NCI-H69 (cell line): Measurements from ENCODE around the gene CDCP2.
"Not testable (repeated sequence)": the region's sequence is repeated elsewhere in the genome, so short reads cannot be mapped to it uniquely, and the experiment has no call there.

Experiments used
- DNase-seq: peaks from one replicate; lab custom pipeline; 2025; lab: John Stamatoyannopoulos, UW

Gene CDCP2

DNA sequence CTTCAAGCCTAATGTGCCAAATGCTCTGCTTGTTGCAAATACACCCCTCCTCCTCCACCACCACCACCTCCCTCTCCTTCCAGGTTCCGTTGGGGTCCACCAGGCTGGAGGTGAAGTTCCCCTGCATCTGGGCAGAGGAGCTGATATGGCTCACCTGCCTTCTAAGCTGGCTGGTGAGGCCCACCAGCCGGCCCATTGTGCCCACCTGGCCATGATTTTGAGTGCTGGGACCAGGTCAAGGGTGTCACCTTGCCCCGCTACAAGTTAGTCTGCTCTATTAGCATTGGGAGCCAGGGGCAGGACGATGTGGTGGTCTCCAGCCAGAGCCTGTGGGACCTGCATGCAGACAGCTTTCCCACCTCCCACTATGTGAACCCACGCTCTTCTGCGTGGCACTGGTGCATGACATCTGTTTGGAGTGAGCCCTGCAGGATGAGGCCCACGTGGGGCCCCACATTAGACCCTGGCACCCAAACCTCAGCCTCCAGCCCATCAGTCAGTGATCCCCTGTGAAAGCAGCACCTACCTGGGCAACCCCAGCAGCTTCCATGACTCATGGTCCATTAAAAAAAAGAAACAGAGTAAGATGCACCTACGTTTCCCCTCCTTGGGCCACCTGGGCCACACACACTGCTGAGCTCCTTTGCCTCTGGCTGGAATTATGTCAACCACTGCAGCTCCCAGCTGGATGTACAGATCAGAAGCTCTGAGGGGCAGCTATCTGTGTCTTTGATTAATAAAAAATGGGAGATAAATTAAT, 15.6 kb upstream of the CDCP2 start:
- DNase-seq, result no peak

DNA sequence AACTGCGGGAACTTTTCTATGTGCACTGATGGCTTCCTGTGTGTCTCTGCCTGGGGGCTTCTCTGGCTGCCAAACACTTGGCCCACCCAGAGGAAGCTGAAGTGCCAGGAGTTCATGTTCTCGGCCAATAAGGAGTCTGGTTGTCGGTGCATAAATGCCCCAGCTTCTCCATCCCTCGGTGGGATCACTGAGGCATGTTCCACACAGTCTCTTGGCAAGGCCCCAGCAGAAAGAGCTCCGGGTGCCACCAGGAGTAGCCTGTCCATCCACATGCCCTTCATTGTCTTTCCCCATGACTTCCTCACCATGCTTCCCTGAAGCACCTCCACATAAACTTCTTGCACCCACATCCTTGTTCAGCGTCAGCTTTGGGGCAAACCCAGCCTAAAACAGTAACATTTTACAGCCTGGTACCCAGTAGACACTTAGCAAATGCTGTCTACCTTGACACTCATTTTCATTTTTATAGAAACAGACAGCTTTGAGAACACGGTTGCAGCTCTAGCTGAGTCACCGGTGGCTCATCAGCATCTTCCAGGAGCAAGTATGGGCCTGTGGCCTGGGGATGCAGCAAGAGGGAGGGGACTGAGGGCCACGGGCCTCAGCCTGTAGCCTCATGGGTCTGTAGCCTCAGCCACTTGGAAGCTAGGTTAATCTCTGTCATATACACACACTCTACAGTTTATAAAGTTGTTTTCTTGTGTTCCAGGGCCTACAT, 14.8 kb upstream of the CDCP2 start:
- no peak for DNase-seq

DNA sequence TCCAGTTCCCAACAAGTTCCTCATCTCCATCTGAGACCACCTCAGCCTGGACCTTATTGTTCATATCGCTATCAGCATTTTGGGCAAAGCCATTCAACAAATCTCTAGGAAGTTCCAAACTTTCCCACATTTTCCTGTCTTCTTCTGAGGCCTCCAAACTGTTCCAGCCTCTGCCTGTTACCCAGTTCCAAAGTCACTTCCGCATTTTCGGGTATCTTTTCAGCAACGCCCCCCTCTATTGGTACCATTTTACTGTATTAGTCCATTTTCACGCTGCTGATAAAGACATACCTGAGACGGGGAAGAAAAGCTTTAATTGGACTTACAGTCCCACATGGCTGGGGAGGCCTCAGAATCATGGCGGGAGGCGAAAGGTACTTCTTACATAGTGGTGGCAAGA, 13.6 kb upstream of the CDCP2 start:
- DNase-seq, result not testable (repeated sequence)

DNA sequence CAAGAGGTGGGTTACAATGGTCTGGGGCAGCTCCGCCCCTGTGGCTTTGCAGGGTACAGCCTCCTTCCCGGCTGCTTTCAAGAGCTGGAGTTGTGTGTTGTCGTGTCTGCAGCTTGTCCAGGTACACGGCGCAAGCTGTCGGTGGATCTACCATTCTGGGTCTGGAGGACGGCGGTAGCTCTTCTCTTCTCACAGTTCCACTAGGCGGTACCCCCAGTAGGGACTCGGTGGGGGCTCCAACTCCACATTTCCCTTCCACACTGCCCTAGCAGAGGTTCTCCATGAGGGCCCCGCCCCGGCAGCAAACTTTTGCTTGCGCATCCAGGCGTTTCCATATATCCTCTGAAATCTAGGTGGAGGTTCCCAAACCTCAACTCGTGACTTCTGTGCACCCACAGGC, 12.3 kb upstream of the CDCP2 start:
- DNase-seq, result no peak

DNA sequence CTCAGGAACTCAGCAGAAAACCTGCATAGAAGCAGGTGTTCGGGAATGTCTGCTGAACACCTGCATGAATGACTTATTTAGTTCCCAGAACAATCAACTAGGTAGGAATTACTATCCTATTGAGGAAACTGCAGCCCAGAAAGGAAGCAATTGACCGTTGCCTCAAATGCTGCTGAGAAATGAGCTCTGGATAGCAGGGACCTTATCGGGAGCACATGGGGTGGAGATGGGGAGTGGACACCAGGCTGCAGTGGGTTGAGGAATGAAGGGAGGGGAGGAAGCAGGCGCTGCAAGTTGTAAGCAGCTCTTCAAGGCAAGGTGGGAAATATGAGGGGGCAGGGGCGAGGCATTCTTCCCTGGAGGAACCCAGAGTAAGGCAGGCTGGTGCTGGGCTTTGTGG, 10.8 kb upstream of the CDCP2 start:
- DNase-seq, result no peak

DNA sequence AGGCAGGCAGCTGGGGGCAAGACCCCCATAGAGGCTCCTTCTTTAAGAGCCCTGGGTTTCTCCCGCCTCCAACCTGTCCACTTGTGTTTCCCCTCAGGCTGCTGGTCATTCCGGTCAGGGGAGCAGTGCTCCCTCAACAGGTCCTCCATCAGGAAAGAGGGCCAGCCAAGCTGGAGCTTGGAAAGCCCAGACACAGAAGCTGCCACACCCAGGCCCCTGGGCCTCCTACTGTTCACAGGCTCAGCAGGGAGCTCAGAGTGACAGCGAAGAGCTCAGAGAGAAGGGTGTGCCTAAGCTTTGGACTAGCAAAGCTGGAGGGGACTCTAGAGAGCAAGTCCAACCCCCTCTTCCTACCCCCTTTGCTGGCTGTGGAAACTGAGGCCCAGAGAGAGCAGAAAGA, 10.3 kb upstream of the CDCP2 start:
- DNase-seq, result peak; percentile 35

DNA sequence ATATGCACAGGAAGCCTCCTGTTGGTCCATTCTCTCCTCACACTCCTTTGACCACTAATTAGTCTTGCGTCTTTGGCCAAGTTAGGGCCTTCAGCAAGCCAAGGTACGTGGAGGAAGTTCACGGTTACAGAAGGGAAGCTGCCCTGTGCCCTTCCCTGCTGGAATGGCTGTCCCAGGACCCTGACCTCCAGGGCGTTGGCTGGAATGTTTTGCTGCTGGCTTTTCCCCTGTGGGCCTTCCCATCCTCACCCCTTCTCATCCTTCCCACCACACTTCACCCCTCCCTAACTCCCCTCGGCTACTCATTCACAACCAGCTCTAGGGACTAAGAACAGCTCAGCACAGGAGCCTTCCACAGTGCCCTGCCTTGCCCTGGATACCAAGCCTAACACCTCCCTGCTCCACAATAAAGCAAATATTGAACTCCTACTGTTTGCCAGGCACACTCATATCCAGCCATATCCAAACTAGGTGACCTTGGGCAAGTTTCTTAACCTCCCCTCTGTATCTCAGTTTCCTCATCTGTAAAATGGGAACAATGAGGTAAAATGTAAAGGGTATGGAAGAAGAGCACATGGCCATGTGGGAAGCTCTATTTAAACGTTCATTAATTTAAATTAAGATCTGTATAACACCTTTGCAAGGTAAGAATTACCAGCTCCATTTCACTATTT, 8.8 kb upstream of the CDCP2 start:
- DNase-seq, result no peak

DNA sequence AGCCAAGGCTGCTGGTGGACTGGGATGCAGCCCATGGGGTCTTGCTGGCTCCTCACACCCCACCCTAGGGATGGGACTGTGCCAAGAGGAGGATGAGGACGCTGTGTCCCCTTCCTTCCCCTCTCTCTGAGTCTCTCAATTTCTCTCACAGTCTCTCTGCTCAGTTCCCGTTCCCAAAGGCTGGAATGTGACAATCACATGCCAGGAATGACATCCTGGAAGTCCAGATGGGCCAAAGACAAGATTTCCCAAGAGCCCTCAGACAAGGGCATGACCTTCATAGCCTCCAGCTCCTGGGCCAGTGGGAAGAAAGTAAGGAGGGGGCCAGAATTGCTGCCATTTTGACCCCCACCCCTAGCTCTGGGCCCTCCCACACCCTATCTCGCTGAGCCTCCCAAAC, 7.6 kb upstream of the CDCP2 start:
- DNase-seq, result no peak

DNA sequence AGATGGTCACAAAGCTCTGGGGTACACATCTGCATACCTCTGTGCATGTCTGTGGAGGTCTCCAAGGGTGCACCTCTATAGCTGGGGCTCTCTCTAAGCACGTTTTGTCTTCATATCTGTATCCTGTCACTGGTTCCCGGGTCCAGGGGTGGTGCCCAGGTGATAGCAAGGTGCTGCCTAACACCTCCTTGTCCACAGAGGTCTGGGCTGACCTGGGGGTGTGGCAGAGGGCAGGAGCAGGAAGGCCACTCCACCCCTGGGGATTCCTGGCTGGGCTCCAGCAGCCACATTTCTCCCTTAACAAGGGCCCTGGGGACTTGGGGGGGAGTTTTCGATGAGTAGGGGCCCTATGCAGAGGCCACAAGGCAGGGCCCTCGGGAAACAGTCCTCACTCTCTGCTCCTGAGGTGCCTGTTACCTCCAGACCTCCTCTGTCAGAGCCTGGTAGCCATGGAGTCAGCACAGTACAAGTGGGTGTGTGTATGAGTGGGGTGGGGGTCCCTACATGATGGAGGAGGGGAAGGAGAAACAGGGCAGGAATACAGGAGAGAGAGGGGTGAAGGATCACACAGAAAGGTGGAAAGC, 7.0 kb upstream of the CDCP2 start:
- DNase-seq, result no peak

DNA sequence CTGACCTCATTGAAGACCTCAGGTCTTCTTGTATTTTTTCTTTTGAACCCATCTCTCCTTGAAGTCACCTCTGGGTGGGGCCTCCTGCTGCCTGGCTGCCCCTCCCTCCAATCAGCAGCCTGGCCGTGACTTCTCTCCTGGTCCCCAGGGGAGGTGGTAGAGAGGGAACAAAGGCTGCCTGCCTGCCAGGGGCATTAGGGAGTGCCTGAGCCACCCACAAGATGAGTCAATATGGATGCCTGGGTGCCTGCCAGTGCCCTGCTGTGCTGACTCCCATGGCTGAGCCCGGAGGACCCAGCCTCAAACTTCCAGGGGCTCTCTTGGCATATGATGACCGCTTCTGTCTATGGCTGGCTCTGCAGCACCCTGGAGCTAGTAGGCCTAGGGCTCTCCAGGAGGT, 5.3 kb upstream of the CDCP2 start:
- DNase-seq, result peak; percentile 65

DNA sequence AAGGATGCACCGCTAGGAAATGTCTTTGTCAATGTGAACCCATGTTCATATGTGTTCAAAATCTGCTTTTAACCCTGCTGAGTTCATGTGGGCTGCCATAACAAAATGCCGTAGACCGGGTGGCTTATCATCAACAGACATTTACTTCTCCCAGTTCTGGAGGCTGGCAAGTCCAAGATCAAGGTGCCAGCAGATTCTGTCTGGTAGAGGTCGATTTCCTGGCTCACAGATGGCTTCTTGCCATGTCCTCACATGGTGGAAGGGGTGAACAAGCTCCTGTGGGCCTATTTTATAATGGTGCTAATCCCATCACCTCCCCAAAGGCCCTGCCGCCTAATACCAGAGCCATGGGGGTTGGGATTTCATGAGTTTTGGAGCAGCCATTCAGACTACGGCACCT, 4.6 kb upstream of the CDCP2 start:
- no peak for DNase-seq

DNA sequence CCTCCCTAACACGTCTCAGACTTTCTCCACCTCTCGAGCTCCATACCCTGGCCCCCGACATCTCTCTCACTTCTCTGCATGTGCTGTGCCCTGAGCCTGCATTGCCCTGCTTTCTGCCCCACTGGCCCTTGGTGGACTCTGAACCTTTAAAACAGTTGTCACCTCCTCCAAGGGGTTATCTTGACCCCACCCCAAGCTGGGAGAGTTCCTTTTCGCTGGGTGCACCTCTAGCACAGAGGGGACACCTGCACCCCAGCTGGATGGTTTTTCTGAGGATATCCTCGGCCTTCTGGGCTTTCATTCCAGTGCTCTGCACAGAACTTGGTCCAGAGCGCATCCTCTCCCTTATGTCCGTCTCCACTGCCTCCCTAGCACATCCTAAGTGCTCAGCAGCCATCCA, 4.2 kb upstream of the CDCP2 start:
- DNase-seq, result no peak

DNA sequence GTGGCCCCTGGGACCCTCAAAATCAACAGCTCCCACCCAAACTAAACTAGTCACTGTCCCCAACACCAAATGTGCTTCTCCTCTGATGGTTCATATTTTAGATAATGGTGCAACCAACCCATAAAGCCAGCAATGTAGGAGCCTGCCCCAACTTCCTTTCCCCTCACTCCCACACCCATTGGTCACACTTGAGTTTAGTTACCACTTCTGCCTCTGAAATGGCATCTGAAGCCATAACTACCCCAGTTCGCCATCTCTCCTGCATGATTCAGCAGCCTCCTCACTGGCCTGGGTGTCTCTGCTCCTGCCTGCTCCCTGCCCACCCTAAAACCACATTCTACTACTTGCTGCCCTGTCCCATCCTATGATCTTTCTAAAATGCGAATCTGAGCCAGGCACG, 3.4 kb upstream of the CDCP2 start:
- no peak for DNase-seq

DNA sequence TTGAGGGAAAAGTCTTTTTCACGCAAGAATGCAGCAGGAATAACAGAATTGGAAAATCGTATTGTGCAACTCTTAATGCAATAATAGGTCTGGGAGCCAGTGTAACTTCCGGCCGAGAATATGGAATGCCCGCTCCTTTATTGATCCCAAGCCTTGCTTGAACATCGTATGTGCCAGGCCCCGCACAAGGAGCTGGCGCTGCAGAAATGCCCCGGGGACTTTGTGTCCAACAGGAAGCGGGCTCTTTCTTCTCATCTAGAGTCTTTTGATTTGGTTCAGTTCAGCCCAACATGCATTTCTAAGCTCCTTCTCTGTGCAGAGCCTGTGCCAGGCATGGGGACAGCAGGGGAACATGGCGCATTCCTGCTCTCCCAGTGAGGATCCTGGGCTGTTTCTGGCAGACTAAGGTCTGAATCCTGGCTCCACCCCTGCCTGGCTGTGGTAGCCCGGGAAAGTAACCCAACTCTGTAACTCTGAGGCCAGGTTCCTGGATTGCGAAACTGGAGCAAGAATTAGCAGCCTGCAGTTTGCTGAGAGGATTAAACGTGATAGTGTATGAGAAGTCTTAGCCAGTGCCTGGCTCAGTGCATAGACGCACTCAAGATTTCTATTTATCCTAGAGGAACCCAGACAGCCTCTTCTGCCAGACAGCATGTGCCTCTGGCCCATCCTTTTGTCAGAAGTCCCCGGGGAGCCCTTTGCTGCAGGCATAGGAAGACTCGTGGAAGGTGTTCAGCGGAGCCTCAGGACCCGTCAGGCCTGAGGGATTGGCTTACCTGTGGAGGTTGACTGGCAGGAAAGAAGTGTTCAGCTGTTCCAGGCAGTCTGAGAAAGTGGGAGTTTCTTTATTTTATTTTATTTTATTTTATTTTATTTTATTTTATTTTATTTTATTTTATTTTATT, 987 bp upstream of the CDCP2 start:
- peak; percentile 62 for DNase-seq

DNA sequence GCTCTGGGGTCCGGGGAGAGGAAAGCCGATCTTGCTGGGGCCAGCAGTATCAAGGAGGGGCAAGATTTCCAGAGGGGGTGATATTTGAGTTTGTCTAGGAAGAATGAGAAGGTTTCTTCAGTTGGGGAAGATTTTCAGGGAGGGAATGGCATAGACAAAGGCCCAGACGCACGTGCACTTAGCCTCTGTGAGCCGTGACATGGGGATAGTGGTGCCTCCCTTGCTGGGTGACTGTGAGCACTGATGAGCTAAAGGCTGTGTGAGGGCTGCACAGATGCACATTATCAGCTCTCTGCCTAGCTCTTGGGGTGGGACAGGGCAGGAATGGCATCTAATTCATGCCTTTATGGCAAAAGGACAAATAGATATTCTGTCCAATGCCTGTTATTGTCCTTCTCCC, 1.8 kb downstream of the CDCP2 start:
- DNase-seq, result no peak

DNA sequence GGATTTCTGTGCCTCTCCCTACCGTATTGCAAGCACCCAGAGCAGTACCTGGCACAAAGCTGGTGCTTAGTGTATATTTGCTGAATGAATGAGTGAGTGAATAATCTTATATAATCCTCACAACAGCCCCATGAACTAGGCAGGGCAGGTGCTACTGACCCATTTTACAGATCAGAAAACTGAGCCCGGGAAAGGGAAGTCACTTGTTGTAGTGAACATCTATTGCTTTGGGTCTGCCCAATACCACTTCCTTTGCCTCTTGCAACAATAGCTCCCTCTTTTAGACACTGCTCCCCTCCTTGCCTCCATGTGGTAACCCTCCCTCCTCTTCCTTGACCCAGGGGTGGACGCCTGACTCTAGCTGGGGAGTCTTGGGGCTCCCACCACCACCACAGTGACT, 3.1 kb downstream of the CDCP2 start:
- no peak for DNase-seq

DNA sequence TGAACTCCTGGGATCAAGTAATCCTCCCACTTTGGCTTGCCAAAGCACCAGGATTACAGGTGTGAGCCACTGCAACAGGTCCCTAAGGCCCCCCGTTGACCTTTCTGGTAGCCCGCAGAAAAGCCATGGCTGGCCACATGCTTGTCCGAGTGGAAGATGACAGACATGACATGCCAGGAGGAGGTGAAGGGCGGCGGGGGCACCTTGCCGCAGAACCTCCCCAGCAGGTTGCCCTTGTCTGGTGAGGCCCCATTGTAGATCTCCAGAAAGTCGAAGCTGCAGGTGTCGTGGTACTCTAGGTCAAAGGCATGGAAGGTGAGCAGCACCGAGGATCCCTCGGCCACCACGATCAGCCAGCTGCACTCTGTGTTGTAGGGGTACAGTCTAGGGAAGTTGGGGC, 8.4 kb downstream of the CDCP2 start:
- DNase-seq, result no peak

DNA sequence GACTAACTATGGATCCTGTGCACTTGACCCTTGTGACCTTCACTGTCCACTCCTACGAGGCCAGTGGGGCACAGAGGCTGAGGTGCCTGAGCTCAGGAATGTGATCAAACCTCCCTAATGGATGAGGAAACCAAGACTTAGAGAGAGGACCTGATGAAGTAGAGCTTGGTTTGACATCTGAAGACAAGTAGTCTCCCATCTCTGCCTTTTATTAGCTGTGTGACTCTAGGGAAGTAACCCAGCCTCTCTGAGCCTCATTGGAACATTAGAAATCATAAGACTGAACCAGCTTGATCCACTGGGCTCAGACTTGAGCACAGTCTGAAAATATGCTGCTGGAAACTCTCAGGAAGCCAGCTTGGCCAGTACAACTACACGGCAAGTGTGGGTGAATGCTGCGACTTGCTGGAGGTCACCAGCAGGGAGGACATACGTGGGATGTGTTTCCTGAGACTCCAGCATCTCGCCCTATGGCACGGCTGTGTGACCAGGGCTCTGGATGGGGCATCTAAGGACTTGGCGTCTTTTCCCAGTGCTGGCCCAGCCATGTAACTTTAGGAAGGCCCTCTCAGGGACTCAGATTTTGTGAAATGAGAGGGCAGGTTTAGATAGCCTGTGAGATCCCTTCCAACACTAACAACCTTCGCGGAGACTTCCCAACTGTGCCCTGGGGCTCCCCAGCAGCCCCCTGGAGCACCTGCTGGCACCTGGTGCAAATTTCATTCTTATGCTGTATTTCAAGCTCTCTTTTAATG, 10.5 kb downstream of the CDCP2 start:
- DNase-seq, result no peak

DNA sequence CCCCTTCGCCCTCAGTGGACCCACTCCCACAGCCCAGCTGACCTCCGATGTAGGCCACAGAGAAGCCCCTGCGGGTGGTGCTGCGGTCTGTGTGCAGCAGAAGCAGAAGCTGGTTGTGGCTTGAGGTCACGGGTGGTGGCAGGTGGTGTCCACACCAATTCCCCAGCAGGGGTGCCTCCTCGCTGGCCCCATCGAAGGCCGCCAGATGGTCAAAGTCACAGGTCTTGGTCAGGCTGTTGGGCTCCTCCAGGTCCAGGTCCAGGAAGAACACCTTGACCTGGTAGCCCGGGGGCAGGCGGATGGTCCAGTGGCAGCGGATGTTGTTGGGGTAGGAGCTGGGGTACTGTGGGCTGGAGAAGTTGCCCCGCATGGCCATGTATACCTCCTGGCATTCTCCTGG, 13.1 kb downstream of the CDCP2 start:
- no peak for DNase-seq

DNA sequence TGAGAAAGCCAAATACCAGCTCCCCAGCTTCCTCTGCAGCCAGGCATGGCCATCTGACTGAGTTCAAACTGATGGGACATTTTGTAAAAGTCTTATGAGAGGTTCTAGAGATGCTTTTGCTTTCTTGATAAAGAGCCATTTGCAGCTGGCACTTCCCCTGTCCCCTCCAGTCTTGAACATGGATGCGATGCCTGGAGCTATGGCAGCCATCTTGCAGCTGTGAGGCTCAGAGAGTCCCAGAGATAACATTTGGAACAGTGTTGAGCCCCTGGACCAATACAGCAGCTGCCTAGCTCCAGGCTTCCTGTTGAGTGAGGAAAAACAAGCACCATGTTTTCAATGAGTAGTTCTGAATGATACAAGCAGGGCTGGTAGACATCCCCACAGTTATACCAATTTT, 13.8 kb downstream of the CDCP2 start:
- no peak for DNase-seq

DNA sequence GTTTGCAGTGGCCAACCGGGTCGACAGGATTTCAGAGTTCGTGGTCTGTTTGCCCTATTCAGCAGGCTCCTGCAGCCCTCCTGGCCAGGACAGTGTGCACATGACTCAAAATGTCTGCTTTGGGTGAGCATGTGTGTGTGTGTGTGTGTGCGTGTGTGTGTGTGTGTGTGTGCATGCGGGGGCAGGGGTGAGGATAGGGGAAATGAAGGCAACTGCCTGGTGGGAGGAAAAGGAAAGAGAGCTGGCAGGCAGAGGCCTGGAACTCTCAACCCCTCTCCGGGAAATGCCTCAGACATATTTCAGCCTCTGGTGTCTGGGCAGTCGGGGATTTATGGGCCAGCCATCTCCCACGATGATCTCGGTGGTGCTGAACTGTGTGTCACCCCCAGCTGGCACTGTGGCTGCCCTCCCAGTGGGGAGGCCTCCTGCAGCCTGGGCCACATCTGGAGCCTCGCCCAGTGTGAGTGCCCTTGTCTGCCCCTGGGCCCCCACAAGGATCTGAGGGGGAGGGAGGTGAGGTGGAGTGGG, 15.2 kb downstream of the CDCP2 start:
- peak; percentile 32 for DNase-seq
